K562 (cell line): ENCODE results near the gene FKBP2. TPM values are rescaled to one million over a fixed set of nuclear protein-coding genes. Genes with fewer than 3 reads are reported as not detected.

Experiments
- CREB3L1 ChIP-seq: fragments of 450-650 bp; IDR thresholded peaks from 2 replicates; pipeline ENCODE4 v1.6.1; 2014; ENCODE audit warnings: low read depth, mild to moderate bottlenecking, moderate library complexity, borderline replicate concordance
- ETS1 ChIP-seq: conservative IDR thresholded peaks from 2 replicates; pipeline ENCODE4 v1.6.1; 2011; ENCODE audit warnings: low read depth, mild to moderate bottlenecking, low read length; ENCODE audit not compliant: control insufficient read depth
- FOS ChIP-seq: IDR thresholded peaks from 3 replicates; pipeline ENCODE4 v1.6.1; 2011; ENCODE audit not compliant: insufficient read length; ENCODE audit errors: extremely low read depth
- GABPA ChIP-seq: fragments of 200-800 bp; sonication (Bioruptor generic); conservative IDR thresholded peaks from 2 replicates; pipeline ENCODE4 v1.6.1; 2016; ENCODE audit warnings: low read depth, missing genetic modification characterization, missing compliant biosample characterization
- GABPB2 ChIP-seq: fragments of 250-450 bp; sonication (Bioruptor Pico); conservative IDR thresholded peaks from 2 replicates; pipeline ENCODE4 v1.5.1; 2021; ENCODE audit warnings: mild to moderate bottlenecking
- HDAC8 ChIP-seq: fragments of 450-650 bp; IDR thresholded peaks from 2 replicates; pipeline ENCODE4 v1.6.1; 2016; ENCODE audit warnings: mild to moderate bottlenecking, missing genetic modification characterization, moderate library complexity, missing compliant biosample characterization
- KLF16 ChIP-seq: IDR thresholded peaks from 2 replicates; pipeline ENCODE4 v1.6.1; 2016; ENCODE audit warnings: antibody characterized with exemption
- MNT ChIP-seq, 2 experiments: fragments of 450-650 bp; conservative IDR thresholded peaks; 2 replicates each; pipeline ENCODE4 v1.6.1; 2017; ENCODE audit warnings: mild to moderate bottlenecking in 2 of 2, moderate library complexity in 2 of 2
- NCOA4 ChIP-seq: fragments of 450-650 bp; IDR thresholded peaks from 2 replicates; pipeline ENCODE4 v1.6.1; 2018; ENCODE audit warnings: mild to moderate bottlenecking; ENCODE audit not compliant: partially characterized antibody
- NR3C1 ChIP-seq: sonication (generic); formaldehyde crosslinking; IDR thresholded peaks from 2 replicates; pipeline ENCODE4 v1.8.1; 2022; ENCODE audit warnings: missing genetic modification reagents
- PBX2 ChIP-seq, 2 experiments: IDR thresholded peaks in 1 of 2; conservative IDR thresholded peaks in 1 of 2; 2 replicates each; pipeline ENCODE4 v1.6.1; 2016; ENCODE audit warnings: low read depth in 2 of 2, mild to moderate bottlenecking in 1 of 2, missing compliant biosample characterization in 1 of 2, missing genetic modification characterization in 1 of 2, moderate library complexity in 1 of 2
- PML ChIP-seq: IDR thresholded peaks from 2 replicates; pipeline ENCODE4 v1.6.1; 2012; ENCODE audit warnings: low read length, inconsistent platforms
- SIRT6 ChIP-seq: IDR thresholded peaks from one replicate; pipeline ENCODE4 v1.6.1; 2012; ENCODE audit warnings: low read depth, mild to moderate bottlenecking, control low read depth, inconsistent platforms, low read length, moderate library complexity
- TCF3 ChIP-seq: sonication (generic); formaldehyde crosslinking; IDR thresholded peaks from 2 replicates; pipeline ENCODE4 v1.4.0; 2020; ENCODE audit warnings: mild to moderate bottlenecking, missing genetic modification reagents
- ZBED1 ChIP-seq: IDR thresholded peaks from 2 replicates; pipeline ENCODE4 v1.6.1; 2014
- ZBTB34 ChIP-seq: fragments of 250-450 bp; sonication (Bioruptor Pico); IDR thresholded peaks from 2 replicates; pipeline ENCODE4 v1.8.0; 2021; ENCODE audit warnings: mild to moderate bottlenecking, moderate library complexity
- ZNF263 ChIP-seq: sonication (generic); formaldehyde crosslinking; IDR thresholded peaks from 2 replicates; pipeline ENCODE4 v1.8.0; 2022; ENCODE audit warnings: mild to moderate bottlenecking, missing genetic modification reagents, borderline replicate concordance
- ZNF431 ChIP-seq: sonication (generic); formaldehyde crosslinking; IDR thresholded peaks from 2 replicates; pipeline ENCODE4 v1.8.0; 2022; ENCODE audit warnings: mild to moderate bottlenecking, missing genetic modification reagents
- polyA plus RNA-seq, 8 experiments: library from polyadenylated mRNA; depleted of rRNA in 4 of 8; stranded (reverse) in 5 of 8; unstranded in 3 of 8; fragments of >200 nt; fragmentation: Nextera tagmentation in 2 of 8; fragmentation: Illumina TruSeq in 1 of 8; extraction: Ambion mirVana in 2 of 8; extraction: Trizol in 1 of 8; gene quantifications; 2 replicates each; pipeline versions ENCODE4 v1.2.1 to v1.2.3, GENCODE V29; 2011 to 2014; ENCODE audit warnings: inconsistent platforms in 1 of 8, missing spikeins in 1 of 8
- total RNA-seq, 7 experiments: library from RNA; depleted of rRNA in 6 of 7; stranded (reverse); fragments of >200 nt in 6 of 7; fragmentation: Illumina TruSeq in 2 of 7; extraction: Trizol in 2 of 7; gene quantifications; 2 replicates each; pipeline versions ENCODE4 v1.2.1 to v1.2.3, GENCODE V29; 2011 to 2021; ENCODE audit warnings: low replicate concordance in 1 of 7

The FKBP2 gene
- total and polyA plus RNA-seq, 9 of the 15 experiments (the other 6 are each of a cell fraction or from before 2014, with no cell fraction given): 3.5 to 151 (median 58.1) TPM

GRCh38 chr11:64230171-64230984 is 10.5 kb upstream of the FKBP2 start, which contains the start of gene DNAJC4 (continued):
- TF ChIP-seq GABPB2 (CRISPR knock-in tag) (no peak), ZNF431 (CRISPR knock-in tag) (0 out of 2 replicates have a peak, but pooled peaks have one; percentile 37), GABPA (tag) (peak; percentile 50), TCF3 (CRISPR knock-in tag) (0 out of 2 replicates have a peak, but pooled peaks have one; percentile 6), NCOA4 (no peak), MNT (conservative IDR thresholded peaks at IDR 0.05) (0 out of 4 replicates have a peak, but pooled peaks have one; percentile 20 to 54), ZBED1 (peak; percentile 14; the same call in 1 of the 2 replicates), PML (peak; percentile 47; the same call in 1 of the 2 replicates), NR3C1 (CRISPR knock-in tag) (no peak), ZBTB34 (CRISPR knock-in tag) (no peak), ZNF263 (CRISPR knock-in tag) (peak; percentile 52; the same call in 1 of the 2 replicates), ETS1 (0 out of 2 replicates have a peak, but pooled peaks have one; percentile 22), HDAC8 (tag) (no peak), CREB3L1 (peak; percentile 41; the same call in 1 of the 2 replicates), PBX2 (CRISPR knock-in tag; IDR thresholded peaks at IDR 0.05; ENCODE audit: low read depth) (no peak), PBX2 (tag; conservative IDR thresholded peaks at IDR 0.05; ENCODE audit: low read depth) (peak; percentile 67), SIRT6 (no peak), KLF16 (no peak), FOS (no peak)
